Colonic mucosa (tissue), 4 donors: Measurements from ENCODE around the gene DPF3. TPM values are rescaled to one million over a fixed set of nuclear protein-coding genes. Genes with fewer than 3 reads are reported as not detected.

Source experiments
- DNase-seq: peaks from one replicate; pipeline ENCODE4 v3.0.0-alpha.2; 2020
- H3K27ac ChIP-seq: fragments of 200-600 bp; one replicate; pipeline ENCODE4 v1.8.0; 2021
- H3K27me3 ChIP-seq: fragments of 200-600 bp; one replicate; pipeline ENCODE4 v1.8.0; 2021
- H3K36me3 ChIP-seq: fragments of 200-600 bp; one replicate; pipeline ENCODE4 v1.8.0; 2021
- H3K4me1 ChIP-seq: fragments of 200-600 bp; one replicate; pipeline ENCODE4 v1.8.0; 2021; ENCODE audit warnings: mild to moderate bottlenecking
- H3K4me3 ChIP-seq: fragments of 200-600 bp; one replicate; pipeline ENCODE4 v1.8.0; 2021
- H3K9ac ChIP-seq, 2 donors: one replicate each; pipeline ENCODE4 v1.7.0; 2013; ENCODE audit warnings: control low read depth in 2 of 2, low read depth in 2 of 2, low read length in 2 of 2
- H3K9me3 ChIP-seq: fragments of 200-600 bp; one replicate; pipeline ENCODE4 v1.8.0; 2021
- CTCF ChIP-seq: fragments of 200-600 bp; IDR thresholded peaks from one replicate; pipeline ENCODE4 v1.8.0; 2022; ENCODE audit warnings: antibody characterized with exemption, mild to moderate bottlenecking
- intact Hi-C: fragments of 100-400 bp; cut with DNase I; formaldehyde crosslinking; loops from one replicate; pipeline ENCODE4 v1.14.1; 2022
- total RNA-seq, 2 donors: library from RNA; stranded (reverse); fragmentation: NEBNext Ultra II Directional in 1 of 2; extraction: Animal tissue kit (Norgen Biotek cat#: 25700) in 1 of 2; gene quantifications; one replicate each; pipeline ENCODE4 v1.2.1, GENCODE V29; 2021
- donor health status: healthy.
- donor health status: DM: no; HTN: no; CAD: no.
- donor health status: DM: no; HTN: no; CAD: no.

DPF3 gene
- total RNA-seq, 2 donors from 2014 or later: 6.7 to 14.0 TPM

- Histone ChIP-seq H3K27ac (no peak overlapping the region), H3K4me1 (no peaks in the 10 kb centered on the region), H3K36me3 (no peaks in the 10 kb centered on the region), H3K27me3 (no peaks in the 10 kb centered on the region), H3K9me3 (no peaks in the 10 kb centered on the region), H3K4me3 (no peak overlapping the region), H3K9ac (no peak overlapping the region)
- intact Hi-C loops: no loop called here
- DNase-seq: no peak
- no peak for TF ChIP-seq CTCF
Observed at GRCh38 chr14:72708222-72708621, 185.7 kb downstream of the DPF3 start.

- Histone ChIP-seq H3K36me3 (no peaks in the 10 kb centered on the region), H3K9me3 (no peaks in the 10 kb centered on the region), H3K4me1 (no peaks in the 10 kb centered on the region), H3K4me3 (no peak overlapping the region), H3K27ac (no peak overlapping the region), H3K27me3 (no peaks in the 10 kb centered on the region), H3K9ac (no peak overlapping the region)
- TF ChIP-seq CTCF: no peak
- no peak for DNase-seq
- intact Hi-C loops: no loop called here
Observed at GRCh38 chr14:72706485-72706884, 187.4 kb downstream of the DPF3 start.

- DNase-seq: no peak
- intact Hi-C loops: no loop called here
- Histone ChIP-seq H3K27ac (no peak overlapping the region), H3K27me3 (no peaks in the 10 kb centered on the region), H3K4me1 (no peaks in the 10 kb centered on the region), H3K36me3 (no peaks in the 10 kb centered on the region), H3K9ac (no peak overlapping the region), H3K4me3 (no peak overlapping the region), H3K9me3 (no peaks in the 10 kb centered on the region)
- TF ChIP-seq CTCF: no peak
Observed at GRCh38 chr14:72704502-72704901, 189.4 kb downstream of the DPF3 start.

GRCh38 chr14:72701605-72702004 lies 192.3 kb downstream of the DPF3 start:
- no peak overlapping the region for H3K27ac ChIP-seq
- H3K9ac ChIP-seq: no peak overlapping the region
- no peaks in the 10 kb centered on the region for H3K36me3 ChIP-seq
- TF ChIP-seq CTCF: no peak
- H3K9me3 ChIP-seq: no peaks in the 10 kb centered on the region
- DNase-seq: no peak
- intact Hi-C loops: no loop called here
- H3K27me3 ChIP-seq: no peaks in the 10 kb centered on the region
- no peaks in the 10 kb centered on the region for H3K4me1 ChIP-seq
- H3K4me3 ChIP-seq: no peak overlapping the region

- H3K27me3 ChIP-seq: no peaks in the 10 kb centered on the region
- H3K27ac ChIP-seq: no peak overlapping the region
- no peak overlapping the region for H3K4me3 ChIP-seq
- no peaks in the 10 kb centered on the region for H3K4me1 ChIP-seq
- intact Hi-C loops: no loop called here
- H3K9me3 ChIP-seq: no peaks in the 10 kb centered on the region
- no peaks in the 10 kb centered on the region for H3K36me3 ChIP-seq
- H3K9ac ChIP-seq: no peak overlapping the region
- no peak for DNase-seq
- TF ChIP-seq CTCF: no peak
Observed at GRCh38 chr14:72701237-72701565, 192.7 kb downstream of the DPF3 start.
